Inflammatory macrophage treated with lipopolysaccharide for 4 hours (primary cell): ENCODE results near the gene SPOP.
"Not testable (repeated sequence)": the region's sequence is repeated elsewhere in the genome, so short reads cannot be mapped to it uniquely, and the experiment has no call there.

Experiments
- DNase-seq: peaks from one replicate; pipeline ENCODE4 v3.0.0-alpha.2; 2020

Gene SPOP

DNA sequence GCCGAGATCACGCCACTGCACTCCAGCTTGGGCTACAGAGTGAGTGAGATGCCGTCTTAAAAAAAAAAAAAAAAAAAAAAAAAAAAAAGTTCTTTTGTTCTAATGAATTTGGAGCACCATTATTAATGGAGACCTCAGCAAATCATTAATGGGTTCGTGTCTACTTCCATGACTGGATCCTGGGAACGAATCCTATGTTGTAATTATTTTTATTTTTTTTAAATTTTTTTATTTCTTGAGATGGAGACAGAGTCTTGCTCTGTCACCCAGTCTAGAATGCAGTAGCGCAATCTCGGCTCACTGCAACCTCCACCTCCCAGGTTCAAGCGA lies 30.7 kb downstream of the SPOP start:
- DNase-seq, result no peak

GRCh38 chr17:49646391-49647255 lies 31.3 kb downstream of the SPOP start:
- DNase-seq, result peak; percentile 54

DNA sequence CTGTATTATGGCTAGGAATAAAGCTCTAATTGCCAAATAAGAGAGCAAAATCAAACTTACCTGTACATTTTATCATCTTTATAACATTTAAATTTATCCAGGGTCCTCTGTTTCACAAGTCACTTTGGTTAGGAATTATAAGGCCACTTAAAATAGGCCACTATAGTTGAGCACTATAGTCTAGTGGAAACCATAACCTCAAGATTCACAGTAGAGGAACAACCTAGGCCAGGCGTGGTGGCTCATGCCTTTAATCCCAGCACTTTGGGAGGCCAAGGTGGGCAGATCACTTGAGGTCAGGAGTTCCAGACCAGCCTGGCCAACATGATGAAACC lies 31.9 kb downstream of the SPOP start:
- DNase-seq, result not testable (repeated sequence)

DNA sequence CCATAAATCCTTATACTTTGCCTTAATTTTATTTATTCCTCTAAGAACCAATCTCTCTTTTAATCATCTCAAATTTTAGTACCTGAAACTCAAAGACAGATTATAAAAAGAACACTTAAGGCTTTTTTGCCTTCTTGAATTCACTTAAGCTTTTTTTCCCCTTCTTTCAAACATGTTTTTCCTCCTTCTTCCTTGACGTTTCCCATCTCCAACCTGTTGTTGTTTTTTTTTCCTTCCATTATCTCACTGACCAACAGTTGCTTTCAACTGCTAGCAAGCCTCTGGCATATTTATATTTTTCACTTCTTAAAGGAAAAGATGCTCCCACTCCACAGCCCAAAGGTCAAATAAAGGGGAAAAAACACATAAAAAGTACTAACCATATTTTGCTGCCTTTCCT lies 32.2 kb downstream of the SPOP start:
- DNase-seq, result no peak

DNA sequence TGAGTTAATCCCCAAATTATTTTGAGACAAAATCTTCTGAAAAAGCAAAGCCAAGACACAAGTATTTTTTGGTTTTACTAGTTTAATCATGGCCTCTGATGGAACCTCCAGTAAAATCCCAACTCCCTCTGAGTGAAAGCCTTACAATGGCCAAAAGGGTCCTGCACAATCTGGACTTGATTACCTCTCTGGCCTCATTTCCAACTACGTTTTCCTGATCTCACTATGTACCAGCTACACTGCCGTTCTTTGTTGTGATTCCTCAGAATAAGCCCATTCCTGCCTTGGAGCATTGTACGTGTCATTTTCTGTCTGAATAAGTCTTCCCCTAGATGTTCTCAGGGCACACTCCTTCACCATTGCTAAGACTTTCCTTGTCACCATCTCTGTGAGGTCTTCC lies 37.3 kb downstream of the SPOP start:
- no peak for DNase-seq

DNA sequence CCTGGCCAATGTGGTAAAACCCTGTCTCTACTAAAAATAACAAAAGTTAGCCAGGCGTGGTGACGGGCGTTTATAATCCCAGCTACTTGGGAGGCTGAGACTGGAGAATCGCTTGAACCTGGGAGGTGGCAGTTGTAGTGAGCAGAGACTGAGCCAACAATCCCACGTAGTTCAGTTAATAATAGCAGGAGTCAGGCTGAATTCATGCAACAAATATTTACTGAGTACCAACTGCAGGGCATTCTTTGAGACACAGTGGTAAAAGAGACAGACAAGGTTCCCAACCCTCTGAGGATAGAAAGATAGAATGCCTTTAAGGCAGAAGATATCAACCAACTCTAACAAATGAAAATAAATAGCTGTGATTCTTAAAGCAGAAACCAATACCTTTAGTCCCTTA lies 39.1 kb downstream of the SPOP start:
- DNase-seq, result no peak

- no peak for DNase-seq
These were observed 40.2 kb downstream of the SPOP start for GRCh38 chr17:49637739-49638138.

- DNase-seq, result no peak
These were observed 40.8 kb downstream of the SPOP start for GRCh38 chr17:49637050-49637449.

DNA sequence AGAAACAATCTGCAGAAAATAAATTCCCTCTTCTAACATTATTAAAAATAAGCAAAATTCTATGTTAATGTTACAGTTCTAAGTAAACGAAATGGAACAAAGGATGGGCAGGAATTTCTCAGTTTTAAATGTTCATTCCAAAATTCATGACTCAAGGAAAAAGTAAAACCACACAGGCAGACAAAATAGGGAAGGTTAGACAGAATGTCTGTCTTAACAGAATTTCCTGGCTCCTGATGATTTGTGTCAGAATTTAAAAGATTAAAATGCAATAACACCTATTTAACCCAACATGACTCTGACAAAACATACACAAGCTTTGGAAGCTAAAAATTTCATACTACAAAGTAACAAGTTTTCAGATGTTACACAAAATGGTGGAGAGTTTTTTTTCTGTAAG lies 42.8 kb downstream of the SPOP start:
- DNase-seq, result no peak

GRCh38 chr17:49634485-49634860 lies 43.4 kb downstream of the SPOP start:
- no peak for DNase-seq

DNA sequence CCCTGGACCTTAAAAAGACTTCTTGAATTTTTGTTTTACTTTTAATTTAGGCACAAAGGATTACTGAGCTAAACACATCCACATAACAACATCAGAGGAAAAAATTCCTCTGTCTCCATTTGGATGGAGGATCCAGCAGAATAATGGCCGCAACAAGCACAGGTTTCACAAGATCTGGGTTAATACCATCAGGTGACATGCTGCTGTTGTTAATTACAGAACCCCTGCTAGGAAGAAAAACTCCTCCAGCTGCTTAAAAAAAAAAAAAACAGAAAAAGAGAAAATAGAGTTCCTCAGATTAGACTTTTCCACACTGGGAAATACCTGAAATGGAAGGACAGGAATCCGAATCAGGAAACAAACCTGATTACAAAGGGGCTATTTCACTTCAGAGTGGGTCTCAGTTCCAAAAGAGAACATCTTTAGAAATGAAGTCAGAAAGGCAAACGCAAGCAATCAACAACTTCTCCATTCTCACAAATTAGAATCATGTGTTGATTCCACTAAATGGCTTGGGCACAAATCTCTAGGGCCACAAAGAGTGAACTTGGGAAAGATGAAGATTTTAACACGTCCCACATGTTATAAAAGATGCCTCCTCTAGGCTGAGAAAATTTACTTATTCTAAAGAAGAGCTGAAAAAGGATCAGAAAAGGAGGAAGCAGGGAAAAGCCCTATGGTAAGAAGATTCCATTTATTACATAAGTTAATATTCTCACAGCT lies 44.0 kb downstream of the SPOP start:
- DNase-seq, result no peak

DNA sequence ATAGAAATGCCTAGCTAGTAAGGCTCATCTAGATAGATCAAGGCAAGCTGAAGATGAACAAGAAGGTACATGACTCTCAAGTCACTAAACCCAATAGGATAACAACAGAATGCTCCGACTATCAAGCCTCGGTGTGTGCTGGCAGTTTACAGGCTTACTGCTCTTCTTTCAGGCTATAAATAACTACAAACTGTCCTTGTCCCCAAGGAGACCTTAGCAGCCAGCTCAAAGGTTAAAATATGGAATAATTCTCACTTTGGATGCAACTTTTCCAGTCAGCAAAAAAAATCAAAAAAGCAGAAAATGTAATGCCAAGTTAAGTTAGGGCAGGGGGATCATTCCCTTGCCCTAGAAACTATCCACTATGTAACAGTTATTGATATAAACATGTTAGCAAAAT lies 44.6 kb downstream of the SPOP start:
- no peak for DNase-seq

- no peak for DNase-seq
These were observed 45.7 kb downstream of the SPOP start for GRCh38 chr17:49632201-49632600.

GRCh38 chr17:49631496-49631895 lies 46.4 kb downstream of the SPOP start:
- DNase-seq, result no peak

GRCh38 chr17:49630113-49630900 lies 47.6 kb downstream of the SPOP start:
- no peak for DNase-seq

GRCh38 chr17:49629447-49629846 lies 48.5 kb downstream of the SPOP start:
- DNase-seq, result no peak

GRCh38 chr17:49624896-49625295 lies 53.0 kb downstream of the SPOP start:
- no peak for DNase-seq

DNA sequence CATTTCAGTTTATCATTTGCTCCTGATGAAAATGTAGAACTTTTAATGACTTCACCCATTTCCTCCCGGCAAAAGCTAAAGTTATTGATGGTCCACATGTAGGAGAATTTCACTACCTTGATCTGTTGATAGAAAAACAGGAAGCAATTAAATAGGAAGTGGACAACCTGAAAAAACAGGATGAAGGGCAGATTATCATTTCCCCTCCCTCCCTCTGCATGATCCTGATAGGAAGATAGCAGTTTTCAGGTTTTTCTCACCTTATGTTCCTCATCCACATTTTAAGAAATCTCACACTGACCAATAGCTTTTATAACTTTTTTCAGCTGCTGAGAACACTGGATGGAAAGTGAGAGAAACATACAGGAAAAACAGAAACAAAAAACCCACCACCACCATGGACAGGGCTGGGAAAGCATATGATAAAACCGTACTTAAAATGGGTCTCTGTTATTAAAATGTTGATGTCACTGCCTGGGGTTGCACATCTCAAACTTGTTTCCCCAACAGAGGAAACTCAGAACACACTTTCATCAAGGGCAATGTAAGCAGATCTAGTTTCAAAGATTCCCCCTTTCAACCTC lies 55.9 kb downstream of the SPOP start:
- DNase-seq, result no peak

DNA sequence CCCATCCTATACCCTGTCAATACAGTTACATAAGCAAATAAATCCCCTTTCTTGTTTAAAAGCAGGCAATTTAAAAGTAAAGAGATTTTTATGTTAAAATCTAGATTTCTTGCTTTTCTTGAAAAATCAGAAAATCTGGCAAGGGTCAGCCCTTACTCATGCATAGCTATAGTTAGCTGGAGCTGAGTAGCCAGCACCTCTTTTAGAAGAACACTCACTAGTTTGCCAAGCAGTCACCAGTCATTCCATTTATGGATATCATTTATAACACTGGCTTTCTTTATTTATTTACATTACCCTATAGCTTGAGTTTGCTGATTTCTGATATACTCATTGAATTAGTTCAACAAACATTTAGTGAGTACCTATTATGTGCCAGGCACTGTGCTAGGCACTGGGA lies 56.5 kb downstream of the SPOP start:
- DNase-seq, result no peak

DNA sequence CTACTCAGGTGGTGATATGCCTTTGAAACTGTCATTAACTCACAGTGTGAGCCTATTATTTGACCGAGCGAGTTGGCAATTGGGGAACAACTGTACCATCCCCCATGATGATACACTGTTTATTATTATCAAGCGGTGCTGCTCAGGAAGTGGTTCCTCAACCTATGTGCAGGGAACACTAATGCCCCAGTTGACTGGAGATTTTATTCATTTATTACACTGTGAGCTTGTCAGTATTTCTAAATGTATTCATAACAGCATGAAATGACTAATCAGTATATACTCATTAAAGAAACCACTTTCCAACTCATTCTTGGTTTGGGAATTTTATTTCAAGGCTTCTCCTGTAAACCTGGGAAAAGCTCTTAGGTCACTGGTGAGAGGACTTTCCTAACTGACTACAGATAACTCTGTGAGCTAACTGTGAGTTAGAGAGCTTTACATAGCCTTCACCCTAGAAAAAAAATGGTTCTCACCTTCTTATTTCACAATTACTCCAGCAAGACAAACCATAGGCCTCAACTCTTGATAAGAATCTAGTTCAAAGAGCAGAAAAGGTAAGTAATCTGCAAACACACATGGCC lies 59.8 kb downstream of the SPOP start:
- peak; percentile 24 for DNase-seq

DNA sequence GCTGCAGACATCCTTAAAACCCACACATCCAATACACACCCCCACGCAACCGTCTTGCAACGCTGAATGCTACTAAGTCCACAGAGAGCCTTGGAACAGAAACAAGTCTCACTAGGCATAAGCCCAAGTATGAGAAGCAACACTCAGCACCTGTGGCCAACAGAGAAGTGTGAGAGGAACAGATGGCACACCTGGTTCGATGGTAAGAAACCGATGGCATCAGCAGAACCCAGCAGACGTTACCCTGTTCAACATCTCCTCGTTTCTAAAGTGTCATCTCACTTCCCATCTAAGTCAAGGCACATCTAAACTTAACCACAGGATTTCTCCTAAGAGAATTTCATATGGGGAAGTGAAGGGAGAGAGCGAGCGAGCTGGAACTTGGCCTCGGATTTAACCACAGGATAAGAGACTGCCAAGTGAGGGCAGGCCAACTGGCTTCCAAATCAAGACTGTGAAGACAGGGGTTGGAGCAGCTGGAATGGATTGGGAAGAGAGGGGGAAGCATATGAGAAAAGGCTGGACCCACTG lies 61.2 kb downstream of the SPOP start:
- DNase-seq, result peak; percentile 49

DNA sequence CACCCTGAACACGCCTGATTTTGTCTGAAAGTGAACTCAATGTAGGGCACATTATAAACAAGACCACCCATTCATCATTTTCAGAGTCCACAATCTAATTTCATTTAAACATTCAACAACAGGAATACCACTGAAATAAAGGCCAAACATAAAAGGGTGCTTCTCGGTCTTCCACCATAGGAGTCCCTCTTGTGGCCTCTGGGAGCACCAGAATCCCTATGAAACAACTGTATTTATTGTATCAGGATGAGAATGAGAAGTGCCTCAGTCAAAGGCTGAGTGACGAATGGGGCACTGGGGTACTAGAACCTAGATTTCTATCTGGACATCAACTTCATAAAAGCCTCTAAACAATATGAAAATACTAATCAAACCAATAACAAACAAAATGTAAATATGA lies 61.8 kb downstream of the SPOP start:
- DNase-seq, result no peak
